GM19467 (cell line): Measurements from ENCODE around the gene ITPRIP.

Experiments used
- ATAC-seq: cut with Tn5 transposase; IDR thresholded peaks from one replicate; pipeline ENCODE4 v1.9.1; 2021; ENCODE audit warnings: mild to moderate bottlenecking, moderate library complexity; ENCODE audit not compliant: unreplicated experiment

Gene ITPRIP

DNA sequence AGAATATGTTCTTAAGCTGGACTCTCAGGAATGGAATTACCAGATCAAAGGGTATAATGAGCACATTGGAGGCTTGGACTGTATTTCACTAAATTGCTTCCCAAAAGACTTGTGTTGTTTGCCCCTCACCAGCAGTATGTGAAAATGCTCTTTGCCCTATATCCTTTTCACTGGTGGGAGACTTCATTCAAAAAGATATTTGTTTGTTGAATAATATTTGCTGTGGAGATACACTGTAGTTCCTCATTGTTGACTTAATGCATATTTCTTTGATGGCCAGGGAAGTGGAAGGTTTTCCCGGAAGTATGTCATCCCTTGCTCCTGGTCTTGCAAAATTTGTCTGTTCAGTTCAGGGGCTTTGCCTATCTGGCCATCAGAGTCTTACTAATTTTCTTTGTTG lies 49.9 kb downstream of the ITPRIP start:
- ATAC-seq = no peak

- no peak for ATAC-seq
Observed at GRCh38 chr10:104286939-104287338, 51.3 kb downstream of the ITPRIP start.

- ATAC-seq = no peak
Observed at GRCh38 chr10:104284846-104285245, 53.4 kb downstream of the ITPRIP start.

DNA sequence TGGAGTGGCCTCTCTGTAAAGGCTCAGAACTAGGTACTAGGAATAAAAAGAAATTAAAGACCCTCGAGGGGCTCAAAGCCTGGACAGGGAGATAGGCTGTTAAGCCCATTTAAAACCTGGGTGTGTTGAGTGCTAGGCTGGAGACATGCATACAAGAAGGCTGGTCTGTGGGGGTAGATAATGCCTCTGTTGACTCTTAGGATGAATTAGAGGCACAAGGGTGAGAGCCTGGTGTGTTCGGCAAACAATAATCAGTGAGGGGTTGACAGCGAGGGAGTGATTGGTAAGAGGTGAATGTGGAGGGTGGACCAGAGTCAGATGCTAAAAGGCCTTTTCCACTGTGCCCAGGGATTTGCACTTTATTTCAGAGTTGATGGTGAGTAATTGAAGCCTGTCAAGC lies 56.6 kb downstream of the ITPRIP start:
- no peak for ATAC-seq

GRCh38 chr10:104279550-104280259 lies 58.6 kb downstream of the ITPRIP start:
- ATAC-seq = no peak

DNA sequence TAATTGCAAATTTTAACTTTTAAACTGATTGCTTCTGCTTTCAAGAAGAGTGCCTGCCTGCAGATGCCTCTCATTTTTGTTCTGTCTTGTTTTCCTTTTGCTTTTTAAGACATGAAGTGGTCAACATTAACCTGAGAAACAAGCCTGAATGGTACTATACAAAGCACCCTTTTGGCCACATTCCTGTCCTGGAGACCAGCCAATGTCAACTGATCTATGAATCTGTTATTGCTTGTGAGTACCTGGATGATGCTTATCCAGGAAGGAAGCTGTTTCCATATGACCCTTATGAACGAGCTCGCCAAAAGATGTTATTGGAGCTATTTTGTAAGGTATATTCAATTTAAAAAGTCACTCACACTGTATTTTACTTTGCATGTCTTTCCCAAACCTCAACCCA lies 60.5 kb downstream of the ITPRIP start:
- no peak for ATAC-seq

- no peak for ATAC-seq
Observed at GRCh38 chr10:104276192-104276591, 62.1 kb downstream of the ITPRIP start.

GRCh38 chr10:104274762-104275721 lies 63.2 kb downstream of the ITPRIP start:
- no peak for ATAC-seq

DNA sequence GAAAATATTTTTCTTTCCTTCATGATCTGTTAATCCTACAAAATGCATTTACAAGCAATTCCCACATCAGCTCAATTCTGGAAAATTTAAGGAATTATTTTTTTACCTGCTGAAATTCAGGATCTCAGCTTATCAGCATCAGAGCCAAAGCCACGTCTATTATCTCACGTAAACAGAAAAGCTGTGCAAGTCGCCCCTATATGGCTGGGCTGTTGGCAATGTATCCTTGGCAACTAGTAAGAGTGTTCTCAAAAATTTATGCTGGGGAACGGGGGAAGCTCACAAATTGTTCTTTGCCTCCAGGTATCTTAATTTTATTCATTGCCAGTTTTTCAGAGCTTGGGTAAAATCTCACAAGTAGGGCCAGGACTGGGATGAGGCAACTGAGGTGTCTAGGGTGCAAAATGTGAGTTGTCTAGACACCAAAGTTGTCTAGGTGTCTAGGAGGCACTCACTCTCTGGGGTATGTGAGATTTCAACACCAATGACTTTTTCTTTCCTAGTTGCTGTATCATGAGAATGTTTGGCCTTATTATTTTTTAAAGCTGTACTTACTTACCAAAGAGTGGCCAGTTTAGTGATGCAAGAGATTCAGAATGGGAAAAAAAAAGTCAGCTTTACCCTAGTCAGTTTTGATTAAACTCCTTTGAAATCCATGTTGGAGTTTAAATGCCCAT lies 64.2 kb downstream of the ITPRIP start:
- no peak for ATAC-seq

DNA sequence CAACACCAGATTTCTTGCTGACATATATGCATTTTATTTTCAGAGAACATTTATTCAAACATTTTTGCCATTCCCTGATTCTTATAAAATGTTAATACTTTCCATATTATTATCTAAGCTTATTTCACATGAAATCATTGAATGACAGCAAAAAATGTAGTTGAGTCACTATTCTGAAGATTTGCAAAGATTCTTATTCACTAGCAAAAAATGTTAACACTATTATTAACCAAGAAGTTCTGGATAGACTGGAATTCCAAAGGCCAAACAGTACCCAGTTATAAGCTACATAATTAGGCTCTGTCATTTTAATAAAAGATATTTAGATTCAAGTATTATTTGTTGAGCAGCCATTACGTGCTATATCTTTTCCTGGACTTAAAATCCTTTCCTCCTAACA lies 65.0 kb downstream of the ITPRIP start:
- ATAC-seq = no peak

- ATAC-seq = peak; percentile 99
Observed at GRCh38 chr10:104268713-104269645, 69.3 kb downstream of the ITPRIP start, which contains the start of gene GSTO2. TSS of gene GSTO2 (plus strand) at chr10:104269184. CDS start at chr10:104274916, 5,732 bp downstream.

- ATAC-seq = no peak
Observed at GRCh38 chr10:104268405-104268712, 69.9 kb downstream of the ITPRIP start.

DNA sequence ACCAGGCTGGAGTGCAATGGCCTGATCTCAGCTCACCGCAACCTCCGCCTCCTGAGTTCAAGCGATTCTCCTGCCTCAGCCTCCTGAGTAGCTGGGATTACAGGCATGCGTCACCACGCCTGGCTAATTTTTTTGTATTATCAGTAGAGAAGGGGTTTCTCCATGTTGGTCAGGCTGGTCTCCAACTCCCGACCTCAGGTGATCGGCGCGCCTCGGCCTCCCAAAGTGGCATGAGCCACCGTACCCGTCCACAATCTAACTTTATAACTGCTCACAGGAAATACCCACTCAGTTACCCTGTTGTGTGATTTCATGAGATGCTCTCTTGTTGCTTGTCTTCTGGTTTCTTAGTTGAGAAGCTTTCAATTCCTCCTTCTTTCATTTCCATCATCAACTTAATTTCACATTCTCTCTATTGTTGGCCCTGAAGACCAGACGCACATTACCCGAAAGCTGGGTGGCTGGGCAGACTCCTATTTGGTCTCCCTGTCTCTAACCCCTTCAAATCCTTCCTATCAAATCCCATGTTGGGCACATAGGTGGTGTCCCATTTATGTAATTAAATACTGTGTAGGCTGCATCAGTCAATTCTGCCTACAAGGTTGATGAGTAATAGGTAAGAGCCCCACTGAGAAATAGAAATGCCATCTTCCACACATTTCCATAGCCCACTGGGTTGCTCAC lies 70.4 kb downstream of the ITPRIP start:
- ATAC-seq = no peak

GRCh38 chr10:104264783-104265182 lies 73.5 kb downstream of the ITPRIP start:
- ATAC-seq = no peak

DNA sequence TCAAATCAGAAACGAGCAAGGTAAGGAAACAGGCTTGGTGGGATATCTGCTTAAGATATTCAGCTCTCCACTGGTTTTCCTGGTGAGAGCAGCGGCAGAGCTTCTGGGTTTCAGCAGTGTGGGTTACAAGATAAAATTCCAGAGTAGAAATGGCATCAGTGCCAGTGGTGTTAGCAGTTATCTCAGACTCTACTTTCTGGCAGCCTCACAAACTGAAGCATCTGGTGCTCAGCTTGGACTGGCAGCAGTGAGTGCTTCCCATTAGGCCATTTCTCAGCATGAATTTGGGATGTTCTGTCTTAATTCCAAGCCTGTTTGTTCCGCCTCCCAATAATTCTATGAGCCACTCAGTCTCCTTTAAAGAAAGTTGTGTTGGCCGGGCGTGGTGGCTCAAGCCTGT lies 76.2 kb downstream of the ITPRIP start:
- ATAC-seq = no peak

- ATAC-seq = no peak
Observed at GRCh38 chr10:104260775-104261115, 77.5 kb downstream of the ITPRIP start.

- no peak for ATAC-seq
Observed at GRCh38 chr10:104259999-104260774, 78.1 kb downstream of the ITPRIP start.
